ENCODE results near the gene VOPP1.

GRCh38 chr7:55590517-55591281, 18.4 kb upstream of the VOPP1 start:
- TF ChIP-seq CTCF (IDR thresholded peaks at IDR 0.05) (no peak), POLR2A (IDR thresholded peaks at IDR 0.05) (no peak)
